ENCODE measurements around the gene PLPPR1. TPM values are rescaled to one million over a fixed set of nuclear protein-coding genes. Genes with fewer than 3 reads are reported as not detected.

PLPPR1 gene
- total and polyA plus RNA-seq, 2 experiments from 2014 or later = 1.3 to 3.7 TPM

- Histone ChIP-seq H3K36me3 (ENCODE audit: insufficient read depth) (no peaks in the 10 kb centered on the region), H3K79me2 (replicated peaks; ENCODE audit: insufficient read depth) (no peaks in the 10 kb centered on the region), H3K27me3 (ENCODE audit: insufficient read depth) (no peaks in the 10 kb centered on the region), H3K4me3 (no peak overlapping the region), H3F3A (replicated peaks; ENCODE audit: low read depth) (no peaks in the 10 kb centered on the region), H3K27ac (ENCODE audit: low read depth) (no peak overlapping the region), H3K9me2 (ENCODE audit: insufficient read depth) (no peaks in the 10 kb centered on the region), H3K4me1 (ENCODE audit: insufficient read depth) (no peaks in the 10 kb centered on the region), H3K4me2 (no peak overlapping the region), H4K20me1 (replicated peaks; ENCODE audit: insufficient read depth) (no peaks in the 10 kb centered on the region), H2AFZ (no peak overlapping the region)
- H3K27ac Mint-ChIP-seq = no peak overlapping the region
- TF ChIP-seq EZH2phosphoT487 (IDR thresholded peaks at IDR 0.05; ENCODE audit: unreplicated experiment) (no peak), CTCF (conservative IDR thresholded peaks at IDR 0.05; ENCODE audit: low read depth in 2 of 2) (no peak), POLR2AphosphoS5 (IDR thresholded peaks at IDR 0.05; ENCODE audit: low read depth) (no peak), EZH2 (IDR thresholded peaks at IDR 0.05; ENCODE audit: low read depth, unreplicated experiment) (no peak), ETS1 (IDR thresholded peaks at IDR 0.05) (no peak), CREB1 (CRISPR knock-in tag; IDR thresholded peaks at IDR 0.05; ENCODE audit: low read depth) (no peak)
- H3K36me3 Mint-ChIP-seq (ENCODE audit: low read depth) = no peaks in the 10 kb centered on the region; the same call in 2 of the 3 replicates
- no peak overlapping the region for H3K4me3 Mint-ChIP-seq
- no peaks in the 10 kb centered on the region for H3K9me3 Mint-ChIP-seq
- H3K27me3 Mint-ChIP-seq (ENCODE audit: insufficient read depth, low read depth, poor library complexity) = peaks cover 2% of the 10 kb centered on the region
- ATAC-seq = no peak
- H3K4me1 Mint-ChIP-seq = no peaks in the 10 kb centered on the region
- DNase-seq (ENCODE audit: low spot score) = no peak
These were observed 289.2 kb downstream of the PLPPR1 start for GRCh38 chr9:101317735-101318134.

GRCh38 chr9:101323129-101323528, 294.6 kb downstream of the PLPPR1 start:
- no peak overlapping the region for H3K27ac Mint-ChIP-seq
- Histone ChIP-seq H3K4me3 (no peak overlapping the region), H3K4me2 (no peak overlapping the region), H3K9me2 (ENCODE audit: insufficient read depth) (no peaks in the 10 kb centered on the region), H3K36me3 (ENCODE audit: insufficient read depth) (no peaks in the 10 kb centered on the region), H4K20me1 (replicated peaks; ENCODE audit: insufficient read depth) (no peaks in the 10 kb centered on the region), H3K27ac (ENCODE audit: low read depth) (no peak overlapping the region), H2AFZ (no peak overlapping the region), H3K27me3 (ENCODE audit: insufficient read depth) (no peaks in the 10 kb centered on the region), H3K4me1 (ENCODE audit: insufficient read depth) (peaks cover 10% of the 10 kb centered on the region; the same call in 1 of the 2 replicates), H3K79me2 (replicated peaks; ENCODE audit: insufficient read depth) (no peaks in the 10 kb centered on the region), H3F3A (replicated peaks; ENCODE audit: low read depth) (no peaks in the 10 kb centered on the region)
- H3K9me3 Mint-ChIP-seq = peaks cover 8% of the 10 kb centered on the region
- DNase-seq (ENCODE audit: low spot score) (no peak), ATAC-seq (no peak)
- H3K27me3 Mint-ChIP-seq (ENCODE audit: insufficient read depth, low read depth, poor library complexity) = peaks cover 2% of the 10 kb centered on the region
- H3K4me1 Mint-ChIP-seq = peaks cover 19% of the 10 kb centered on the region
- no peak overlapping the region for H3K4me3 Mint-ChIP-seq
- peaks cover 7% of the 10 kb centered on the region; the same call in 2 of the 3 replicates for H3K36me3 Mint-ChIP-seq (ENCODE audit: low read depth)
- TF ChIP-seq JUNB (IDR thresholded peaks at IDR 0.05; ENCODE audit: unreplicated experiment) (no peak), ZNF462 (CRISPR knock-in tag; IDR thresholded peaks at IDR 0.05) (no peak), REST (IDR thresholded peaks at IDR 0.05; ENCODE audit: unreplicated experiment) (no peak)

Data from GM23338 (cell line).